IMR-90 (cell line): Measurements from ENCODE around the gene USF1. TPM values are rescaled to one million over a fixed set of nuclear protein-coding genes. Genes with fewer than 3 reads are reported as not detected.

Source experiments
- ATAC-seq: fragments of 200-7000 bp; cut with Tn5 transposase; 2 replicates; pipeline ENCODE4 v1.9.1; 2020; ENCODE audit warnings: low read depth, mild to moderate bottlenecking, moderate library complexity
- BruUV-seq: library from RNA; stranded (reverse); fragments of 400-500 nt; replicated peaks from 2 replicates; lab custom pipeline; 2021; lab: Mats Ljungman, UMichigan
- CTCF ChIA-PET: fragments of 300-600 bp; formaldehyde crosslinking; extraction: SDS; loops from one replicate; lab custom pipeline; 2021; ENCODE audit warnings: antibody characterized with exemption; lab: Yijun Ruan, JAX
- POLR2A ChIA-PET: fragments of 300-600 bp; sonication (Branson Sonifier 250); formaldehyde crosslinking; loops from one replicate; lab custom pipeline; 2022; ENCODE audit warnings: antibody characterized with exemption; ENCODE audit not compliant: unreplicated experiment; lab: Charles Lee
- DNase-seq: peaks from one replicate; pipeline ENCODE4 v3.0.0; 2013
- H2AFZ ChIP-seq: replicated peaks from 2 replicates; pipeline ENCODE3; 2013; ENCODE audit warnings: low read length, mild to moderate bottlenecking; ENCODE audit not compliant: poor library complexity
- H2AK5ac ChIP-seq: 2 replicates; pipeline ENCODE4 v1.6.1; 2013; ENCODE audit warnings: low read depth, low read length, inconsistent platforms
- H2AK9ac ChIP-seq: replicated peaks from 2 replicates; pipeline ENCODE3; 2013; ENCODE audit warnings: mild to moderate bottlenecking, low read depth, low read length, moderate library complexity; ENCODE audit not compliant: poor library complexity
- H2BK120ac ChIP-seq: 2 replicates; pipeline ENCODE4 v1.6.1; 2013; ENCODE audit warnings: low read depth, low read length, inconsistent platforms
- H2BK15ac ChIP-seq: 3 replicates; pipeline ENCODE4 v1.6.1; 2013; ENCODE audit warnings: low read depth, low read length, inconsistent platforms
- H2BK20ac ChIP-seq: 2 replicates; pipeline ENCODE4 v1.6.1; 2013; ENCODE audit warnings: low read depth, mild to moderate bottlenecking, inconsistent platforms, low read length, moderate library complexity
- H2BK5ac ChIP-seq: 2 replicates; pipeline ENCODE4 v1.6.1; 2013; ENCODE audit warnings: mild to moderate bottlenecking, low read depth, low read length, inconsistent platforms; ENCODE audit not compliant: poor library complexity, severe bottlenecking
- H3K14ac ChIP-seq: replicated peaks from 2 replicates; pipeline ENCODE4 v1.6.1; 2013; ENCODE audit warnings: low read depth, low read length, inconsistent platforms
- H3K18ac ChIP-seq: 2 replicates; pipeline ENCODE4 v1.6.1; 2013; ENCODE audit warnings: low read depth, low read length, control low read depth
- H3K23ac ChIP-seq: 2 replicates; pipeline ENCODE4 v1.6.1; 2013; ENCODE audit warnings: low read depth, low read length, inconsistent platforms
- H3K27ac ChIP-seq: 2 replicates; pipeline ENCODE4 v1.5.1; 2013; ENCODE audit warnings: mild to moderate bottlenecking, control low read depth, low read length; ENCODE audit not compliant: insufficient read depth
- H3K27me3 ChIP-seq: 2 replicates; pipeline ENCODE4 v1.6.1; 2013; ENCODE audit warnings: low read length; ENCODE audit not compliant: control insufficient read depth, insufficient read depth
- H3K36me3 ChIP-seq: 2 replicates; pipeline ENCODE4 v1.6.1; 2013; ENCODE audit warnings: low read length, mixed read lengths; ENCODE audit not compliant: control insufficient read depth, insufficient read depth
- H3K4ac ChIP-seq: 2 replicates; pipeline ENCODE4 v1.6.1; 2013; ENCODE audit warnings: low read depth, low read length, inconsistent platforms
- H3K4me1 ChIP-seq: 2 replicates; pipeline ENCODE4 v1.6.1; 2013; ENCODE audit warnings: low read length, mixed read lengths; ENCODE audit not compliant: control insufficient read depth, insufficient read depth
- H3K4me2 ChIP-seq: 2 replicates; pipeline ENCODE4 v1.6.1; 2013; ENCODE audit warnings: low read depth, mild to moderate bottlenecking, control low read depth, low read length, moderate library complexity
- H3K4me3 ChIP-seq: 2 replicates; pipeline ENCODE4 v1.5.1; 2013; ENCODE audit warnings: low read depth, mild to moderate bottlenecking, control low read depth, low read length, moderate library complexity; ENCODE audit not compliant: insufficient read depth
- H3K56ac ChIP-seq: 2 replicates; pipeline ENCODE4 v1.6.1; 2013; ENCODE audit warnings: low read length, inconsistent platforms; ENCODE audit not compliant: insufficient read depth; ENCODE audit errors: extremely low read depth
- H3K79me1 ChIP-seq, 2 experiments: 2 replicates each; pipeline ENCODE4 v1.6.1; 2013; ENCODE audit warnings: low read length in 2 of 2, inconsistent platforms in 1 of 2, low read depth in 1 of 2
- H3K9ac ChIP-seq: 2 replicates; pipeline ENCODE4 v1.6.1; 2013; ENCODE audit warnings: low read depth, low read length, control low read depth
- H3K9me1 ChIP-seq: 2 replicates; pipeline ENCODE4 v1.6.1; 2013; ENCODE audit warnings: low read length, inconsistent platforms; ENCODE audit not compliant: insufficient read depth
- H3K9me3 ChIP-seq: 2 replicates; pipeline ENCODE4 v1.6.1; 2013; ENCODE audit warnings: low read length; ENCODE audit not compliant: control insufficient read depth, insufficient read depth
- H4K20me1 ChIP-seq: 2 replicates; pipeline ENCODE4 v1.6.1; 2013; ENCODE audit warnings: low read length, inconsistent platforms; ENCODE audit not compliant: insufficient read depth
- H4K5ac ChIP-seq: 2 replicates; pipeline ENCODE4 v1.6.1; 2013; ENCODE audit warnings: mild to moderate bottlenecking, low read depth, low read length, control low read depth
- H4K8ac ChIP-seq, 2 experiments: 2 replicates each; pipeline ENCODE4 v1.6.1; 2013; ENCODE audit warnings: low read depth in 2 of 2, low read length in 2 of 2, control low read depth in 1 of 2, inconsistent platforms in 1 of 2
- H4K91ac ChIP-seq: 2 replicates; pipeline ENCODE4 v1.6.1; 2013; ENCODE audit warnings: low read depth, low read length, inconsistent platforms; ENCODE audit not compliant: insufficient read depth
- BHLHE40 ChIP-seq: fragments of 150-350 bp; IDR thresholded peaks from 2 replicates; pipeline ENCODE4 v1.6.1; 2016; ENCODE audit warnings: mild to moderate bottlenecking, low read depth, low read length
- CEBPB ChIP-seq: IDR thresholded peaks from 2 replicates; pipeline ENCODE4 v1.6.1; 2012; ENCODE audit warnings: low read depth, low read length, improper control_type of control experiment
- CHD1 ChIP-seq: IDR thresholded peaks from 2 replicates; pipeline ENCODE4 v1.6.1; 2012; ENCODE audit warnings: low read depth, low read length, improper control_type of control experiment
- CTCF ChIP-seq: conservative IDR thresholded peaks from 2 replicates; pipeline ENCODE4 v1.5.1; 2012; ENCODE audit warnings: mild to moderate bottlenecking, low read depth, low read length, improper control_type of control experiment
- ELK1 ChIP-seq: fragments of 150-350 bp; IDR thresholded peaks from 2 replicates; pipeline ENCODE4 v1.6.1; 2016; ENCODE audit warnings: low read depth, mild to moderate bottlenecking, low read length, moderate library complexity, borderline replicate concordance
- FOS ChIP-seq: fragments of 150-350 bp; IDR thresholded peaks from 2 replicates; pipeline ENCODE4 v1.6.1; 2016; ENCODE audit warnings: low read depth, low read length
- MAFK ChIP-seq: IDR thresholded peaks from 2 replicates; pipeline ENCODE4 v1.6.1; 2012; ENCODE audit warnings: low read depth, low read length, improper control_type of control experiment
- MAZ ChIP-seq: IDR thresholded peaks from 2 replicates; pipeline ENCODE4 v1.6.1; 2012; ENCODE audit warnings: low read depth, mild to moderate bottlenecking, low read length, improper control_type of control experiment, moderate library complexity, borderline replicate concordance
- MXI1 ChIP-seq: IDR thresholded peaks from 2 replicates; pipeline ENCODE4 v1.6.1; 2012; ENCODE audit warnings: low read depth, mild to moderate bottlenecking, low read length, moderate library complexity, borderline replicate concordance
- NFE2L2 ChIP-seq: fragments of 150-350 bp; IDR thresholded peaks from 2 replicates; pipeline ENCODE4 v1.6.1; 2016; ENCODE audit warnings: low read depth, mild to moderate bottlenecking, low read length
- POLR2A ChIP-seq: IDR thresholded peaks from 2 replicates; pipeline ENCODE4 v1.6.1; 2012; ENCODE audit warnings: mild to moderate bottlenecking, low read depth, low read length
- RAD21 ChIP-seq: IDR thresholded peaks from 2 replicates; pipeline ENCODE4 v1.6.1; 2012; ENCODE audit warnings: low read length, improper control_type of control experiment
- RCOR1 ChIP-seq: IDR thresholded peaks from 2 replicates; pipeline ENCODE4 v1.6.1; 2012; ENCODE audit warnings: mild to moderate bottlenecking, low read length, improper control_type of control experiment; ENCODE audit not compliant: insufficient replicate concordance
- RFX5 ChIP-seq: IDR thresholded peaks from 2 replicates; pipeline ENCODE4 v1.8.0; 2012; ENCODE audit warnings: low read depth, mild to moderate bottlenecking, low read length, moderate library complexity
- SMC3 ChIP-seq: fragments of 150-350 bp; IDR thresholded peaks from 2 replicates; pipeline ENCODE4 v1.6.1; 2016; ENCODE audit warnings: low read depth, mild to moderate bottlenecking, antibody characterized with exemption, low read length, moderate library complexity
- USF2 ChIP-seq: fragments of 150-350 bp; IDR thresholded peaks from 2 replicates; pipeline ENCODE4 v1.6.1; 2017; ENCODE audit warnings: mild to moderate bottlenecking, antibody characterized with exemption, low read length, low read depth
- WGBS, 2 experiments: methylation state at CpG; one replicate each; pipeline versions ENCODE4 v1.1.5 to v1.1.7; 2013; ENCODE audit warnings: missing lambda C conversion rate in 2 of 2; ENCODE audit not compliant: insufficient read length in 1 of 2; ENCODE audit errors: extremely low coverage in 2 of 2; 5-methylcytosine and 5-hydroxymethylcytosine counted together
- dilution Hi-C: fragments of 300-500 bp; cut with HindIII; formaldehyde crosslinking; loops from one replicate; pipeline ENCODE4 v1.14.3; 2018; ENCODE audit warnings: low sequenced_read_pairs; ENCODE audit not compliant: unreplicated experiment
- in situ Hi-C: fragments of 300-500 bp; cut with MboI; formaldehyde crosslinking; loops from 3 replicates; pipeline ENCODE4 v1.14.3; 2019; ENCODE audit warnings: low sequenced_read_pairs, inconsistent platforms, mixed read lengths
- intact Hi-C: fragments of 100-400 bp; cut with micrococcal nuclease; formaldehyde crosslinking; loops from 2 replicates; pipeline ENCODE4 v1.10.0; 2022
- polyA plus RNA-seq, 3 experiments: library from polyadenylated mRNA; depleted of rRNA; stranded (reverse); fragments of >200 nt; gene quantifications; 2 replicates each; pipeline ENCODE4 v1.2.3, GENCODE V29; 2012; ENCODE audit warnings: low replicate concordance in 1 of 3
- total RNA-seq: library from RNA; depleted of rRNA; stranded (reverse); fragments of >200 nt; gene quantifications from 2 replicates; pipeline ENCODE4 v1.2.3, GENCODE V29; 2012

Gene USF1
- total and polyA plus RNA-seq, 2 of the 4 experiments (the other 2 are of a cell fraction) = 37.1 to 78.9 TPM

GRCh38 chr1:161090617-161091016, 44.8 kb upstream of the USF1 start:
- WGBS, 2 experiments = no CpG with 5 or more reads among the region's 3 CpGs
- Histone ChIP-seq H2BK20ac (no peak overlapping the region), H2BK15ac (no peak overlapping the region), H4K20me1 (no peaks in the 10 kb centered on the region), H3K4me1 (peaks cover 8% of the 10 kb centered on the region; the same call in 1 of the 2 replicates), H3K56ac (no peak overlapping the region), H3K4me2 (no peak overlapping the region), H3K9ac (no peak overlapping the region), H3K36me3 (no peaks in the 10 kb centered on the region), H4K8ac (no peak overlapping the region), H3K27ac (no peak overlapping the region), H3K18ac (no peak overlapping the region), H3K9me3 (no peaks in the 10 kb centered on the region), H2AK5ac (no peak overlapping the region), H3K4me3 (no peak overlapping the region), H3K9me1 (peaks cover 14% of the 10 kb centered on the region), H4K91ac (no peak overlapping the region), H2BK120ac (no peak overlapping the region), H2AK9ac (no peak overlapping the region), H4K5ac (no peak overlapping the region), H3K4ac (no peak overlapping the region), H3K27me3 (no peaks in the 10 kb centered on the region), H2AFZ (no peak overlapping the region), H2BK5ac (no peak overlapping the region), H3K23ac (no peak overlapping the region), H3K14ac (no peak overlapping the region), H3K79me1 (no peaks in the 10 kb centered on the region)
- ChIA-PET CTCF (no interaction called here), POLR2A (no interaction called here)
- dilution Hi-C loops (no loop called here), in situ Hi-C loops (no loop called here), intact Hi-C loops (no loop called here)
- TF ChIP-seq USF2 = no peak
- TF ChIP-seq CHD1 = no peak
- TF ChIP-seq CTCF = no peak
- TF ChIP-seq NFE2L2 = no peak
- TF ChIP-seq MAZ = no peak
- no peak for TF ChIP-seq MAFK
- no peak for TF ChIP-seq RAD21
- TF ChIP-seq ELK1 = no peak
- no peak for TF ChIP-seq FOS
- TF ChIP-seq RCOR1 = no peak
- TF ChIP-seq CEBPB = no peak
- no peak for TF ChIP-seq SMC3
- no peak for TF ChIP-seq RFX5
- no peak for TF ChIP-seq POLR2A
- no peak for TF ChIP-seq MXI1
- TF ChIP-seq BHLHE40 = no peak
- ATAC-seq = no peak
- no TSS peak for BruUV-seq
- no peak for DNase-seq
